GM18519 (cell line): ENCODE data around the gene SLC25A27.
"Not testable (repeated sequence)": the region's sequence is repeated elsewhere in the genome, so short reads cannot be mapped to it uniquely, and the experiment has no call there.

Experiments used
- ATAC-seq: cut with Tn5 transposase; IDR thresholded peaks from one replicate; pipeline ENCODE4 v1.9.1; 2021; ENCODE audit warnings: mild to moderate bottlenecking, moderate library complexity; ENCODE audit not compliant: unreplicated experiment, low FRiP score

Gene SLC25A27, protein sequence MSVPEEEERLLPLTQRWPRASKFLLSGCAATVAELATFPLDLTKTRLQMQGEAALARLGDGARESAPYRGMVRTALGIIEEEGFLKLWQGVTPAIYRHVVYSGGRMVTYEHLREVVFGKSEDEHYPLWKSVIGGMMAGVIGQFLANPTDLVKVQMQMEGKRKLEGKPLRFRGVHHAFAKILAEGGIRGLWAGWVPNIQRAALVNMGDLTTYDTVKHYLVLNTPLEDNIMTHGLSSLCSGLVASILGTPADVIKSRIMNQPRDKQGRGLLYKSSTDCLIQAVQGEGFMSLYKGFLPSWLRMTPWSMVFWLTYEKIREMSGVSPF

DNA sequence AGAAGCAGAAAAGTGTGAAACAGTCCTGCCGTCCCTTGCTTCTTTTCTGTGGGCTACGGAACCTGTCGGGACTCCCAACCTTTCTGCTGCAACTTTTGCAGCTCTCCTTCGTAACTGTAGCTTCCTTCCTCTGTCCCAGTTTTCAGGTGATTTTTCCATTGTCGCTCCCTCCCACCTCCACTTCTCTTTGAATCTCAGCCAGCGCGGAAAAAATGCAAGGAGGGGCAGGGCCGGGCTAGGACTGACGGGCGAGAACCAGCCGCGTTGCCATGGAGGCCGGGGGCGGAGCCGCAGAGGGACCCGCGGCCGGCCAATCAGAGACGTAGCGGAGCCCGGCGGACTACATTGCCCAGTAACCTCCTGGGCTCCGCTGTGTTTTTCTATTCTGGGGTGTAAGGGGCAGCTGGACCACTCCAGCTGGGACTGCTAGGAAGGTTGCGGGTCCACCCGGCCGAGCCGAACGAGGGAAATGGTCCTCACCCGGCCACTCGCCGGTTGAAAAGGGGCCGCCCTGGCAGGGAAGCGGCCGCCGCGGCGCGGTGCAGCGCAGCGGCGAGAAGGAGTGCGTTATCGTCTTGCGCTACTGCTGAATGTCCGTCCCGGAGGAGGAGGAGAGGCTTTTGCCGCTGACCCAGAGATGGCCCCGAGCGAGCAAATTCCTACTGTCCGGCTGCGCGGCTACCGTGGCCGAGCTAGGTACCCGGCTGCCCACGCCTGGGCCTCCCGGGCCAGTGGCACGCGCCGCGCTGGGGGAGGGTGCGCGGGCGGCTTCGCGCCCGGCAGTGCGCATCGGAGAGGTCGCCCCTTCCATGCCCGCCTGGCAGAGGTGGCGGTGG is at the start of gene SLC25A27, which contains the start of gene CYP39A1:
SLC25A27 (plus strand) TSS at position 373 of the 836 bp plus-strand sequence; CDS start at position 591, 218 bp downstream.
CYP39A1 (minus strand) TSS at position 216 of the 836 bp plus-strand sequence. CDS start 236 bp downstream, outside the sequence.
- peak; percentile 100 for ATAC-seq

DNA sequence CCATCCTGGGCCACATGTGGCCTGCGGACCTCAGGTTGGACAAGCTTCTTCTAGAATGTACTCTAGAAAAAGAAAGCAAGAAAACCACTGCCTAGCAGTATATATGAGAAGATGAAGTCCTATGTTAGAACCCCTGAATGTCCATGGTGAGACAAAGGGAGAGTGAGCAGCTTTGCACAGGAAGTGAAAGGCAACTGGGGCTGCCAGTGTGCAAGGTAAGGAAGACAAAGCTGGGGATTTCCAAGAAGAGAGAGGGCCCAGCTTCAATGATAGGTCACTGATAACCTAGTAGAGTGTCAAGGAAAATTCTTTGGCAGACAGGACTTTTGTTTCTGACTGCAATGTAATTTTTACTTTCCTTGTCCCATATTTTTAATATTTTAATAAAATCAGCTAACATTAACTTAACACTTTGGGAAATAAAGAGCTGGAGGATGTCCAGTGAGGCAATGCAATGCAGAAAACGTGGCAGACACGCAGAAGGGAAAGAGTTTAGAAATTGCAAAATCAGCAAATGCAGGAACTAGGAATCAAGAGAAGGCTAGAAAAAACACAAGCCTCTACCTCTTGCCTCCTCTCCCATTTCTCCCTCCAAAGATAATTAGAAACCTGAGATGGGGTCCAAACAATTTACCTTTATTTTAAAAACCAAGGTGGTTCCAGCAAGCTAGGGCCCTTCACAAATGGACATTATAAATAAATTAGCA is 47.5 kb upstream of the SLC25A27 start:
- ATAC-seq, result peak; percentile 49

DNA sequence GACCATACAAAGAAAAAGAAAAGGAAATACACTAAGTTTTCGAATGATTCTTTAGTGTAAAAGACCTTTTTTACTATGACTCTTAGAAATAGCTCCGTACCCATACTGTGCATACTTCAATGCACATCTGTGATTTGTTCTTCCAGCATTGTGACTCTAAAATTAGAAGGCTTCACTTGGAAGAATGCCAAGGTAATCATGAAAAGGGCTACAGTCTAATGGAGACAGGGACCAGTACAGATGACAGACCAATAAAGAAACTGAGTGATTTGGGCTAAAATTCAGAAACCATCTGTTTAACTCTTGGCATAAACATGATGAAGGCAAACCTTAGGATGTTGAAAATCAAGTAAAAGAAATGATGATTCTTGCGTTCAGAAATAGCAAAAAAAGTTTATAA is 46.4 kb upstream of the SLC25A27 start:
- no peak for ATAC-seq

DNA sequence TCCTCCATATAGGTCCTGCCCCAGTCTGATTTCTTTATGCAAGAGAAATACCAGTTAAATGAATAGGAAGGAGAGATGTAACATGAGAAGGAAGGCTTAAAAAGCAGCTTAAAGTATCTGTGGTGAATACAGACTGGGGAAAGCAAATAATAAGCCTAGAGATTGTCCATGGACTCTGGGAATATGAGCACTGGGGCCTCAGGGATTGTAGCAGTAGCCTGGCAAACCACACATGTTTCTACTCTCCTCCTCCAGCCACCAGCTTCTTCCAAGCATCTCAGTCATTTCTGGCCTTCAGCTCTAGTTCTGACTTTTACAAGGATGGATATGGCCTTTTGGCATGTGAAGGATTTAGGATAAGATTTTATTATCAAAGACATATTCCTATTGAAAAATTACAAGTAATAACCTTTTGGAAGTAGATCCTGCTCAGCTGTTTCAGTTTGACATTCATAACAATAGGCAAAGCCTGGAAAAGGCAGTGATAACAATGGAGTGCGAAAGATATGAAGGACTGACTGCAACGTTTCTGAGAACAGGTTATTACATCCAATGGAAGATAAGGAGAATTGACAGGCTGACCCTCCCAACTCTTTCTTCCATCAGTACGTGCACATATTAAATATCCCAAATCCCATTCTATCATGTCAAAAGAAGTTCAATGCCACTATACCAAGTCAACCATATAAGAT is 41.8 kb upstream of the SLC25A27 start:
- ATAC-seq, result no peak

DNA sequence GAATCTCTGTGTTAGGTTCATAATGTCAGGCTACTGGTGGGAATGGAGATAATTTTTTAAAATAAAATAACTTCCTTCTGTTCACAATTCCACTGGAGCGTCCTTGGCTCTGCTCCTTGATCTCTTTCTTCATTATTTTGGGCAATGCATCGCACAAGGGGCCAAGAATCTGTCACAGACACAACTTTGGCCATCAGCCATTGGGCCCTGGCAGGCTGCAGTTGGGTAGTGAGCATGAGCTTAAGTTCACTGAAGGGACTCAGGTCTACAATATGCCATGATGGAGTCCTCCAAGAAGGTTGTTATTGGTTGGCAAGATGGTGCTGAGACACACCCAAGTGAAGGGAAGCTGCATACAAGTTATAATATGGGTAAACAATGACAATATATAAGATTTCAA is 40.1 kb upstream of the SLC25A27 start:
- no peak for ATAC-seq

DNA sequence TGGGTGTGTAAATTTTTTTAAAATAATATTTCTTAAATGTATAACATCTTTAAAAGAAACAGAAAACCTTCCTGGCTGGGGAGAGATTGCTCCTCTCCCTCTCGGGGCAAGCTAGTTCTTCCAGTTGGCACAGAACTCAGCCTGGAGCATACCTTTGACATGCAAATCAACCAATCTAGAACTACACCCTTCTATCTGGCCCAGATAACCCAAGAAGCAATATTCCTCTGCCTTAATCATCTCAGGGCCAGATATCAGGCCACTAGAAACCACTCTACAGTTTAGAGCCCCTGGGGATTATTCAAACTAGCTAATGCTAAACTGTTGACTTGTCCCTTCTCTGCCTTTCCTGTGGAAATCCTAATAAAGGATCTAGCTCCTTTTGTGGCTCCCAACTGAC is 34.0 kb upstream of the SLC25A27 start:
- no peak for ATAC-seq

DNA sequence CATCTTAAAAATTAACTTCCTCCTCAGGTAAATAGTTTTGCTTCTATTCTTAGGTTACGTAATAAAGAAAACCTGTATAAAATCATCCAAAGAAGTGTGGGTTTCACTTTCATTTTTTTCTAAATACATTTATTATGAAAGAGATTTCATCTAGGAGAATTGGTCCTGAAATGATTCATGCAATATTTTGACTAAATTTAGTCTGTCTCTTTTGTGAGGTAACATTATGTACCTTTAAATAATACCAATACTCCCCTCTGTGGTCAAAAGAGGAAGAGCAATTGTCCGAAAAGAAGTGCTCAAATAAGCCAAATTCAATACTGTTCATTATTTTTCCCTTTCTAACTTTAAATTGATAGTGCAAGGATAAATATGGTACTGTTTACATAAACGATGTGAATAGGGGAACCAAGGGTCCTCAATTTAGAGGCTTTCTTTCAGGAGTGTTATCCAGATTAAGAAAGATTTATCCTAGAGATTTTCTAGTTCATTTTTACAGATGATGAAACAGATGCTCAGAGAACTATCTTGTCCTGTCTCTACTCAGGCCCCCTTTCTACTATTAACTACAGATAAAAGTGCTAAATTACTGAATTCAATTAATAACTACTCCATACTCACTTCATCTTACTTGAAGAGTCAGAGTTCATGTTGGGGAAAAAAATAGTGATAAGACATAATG is 26.4 kb upstream of the SLC25A27 start:
- peak; percentile 74 for ATAC-seq

DNA sequence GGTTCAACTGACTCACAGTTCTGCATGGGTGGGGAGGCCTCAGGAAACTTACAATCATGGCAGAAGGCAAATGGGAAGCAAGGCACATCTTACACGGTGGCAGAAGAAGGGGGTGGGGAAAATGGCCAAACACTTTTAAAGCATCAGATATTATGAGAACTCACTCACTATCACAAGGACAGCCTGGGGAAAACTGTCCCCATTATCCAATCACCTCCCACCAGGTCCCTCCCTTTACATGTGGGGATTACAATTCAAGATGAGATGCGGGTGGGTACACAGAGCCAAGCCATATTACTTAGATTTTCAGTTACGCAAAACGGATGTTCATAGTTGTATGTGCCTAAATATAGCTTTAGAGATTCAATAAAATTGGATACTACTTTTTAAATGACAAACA is 25.8 kb upstream of the SLC25A27 start:
- ATAC-seq, result no peak

DNA sequence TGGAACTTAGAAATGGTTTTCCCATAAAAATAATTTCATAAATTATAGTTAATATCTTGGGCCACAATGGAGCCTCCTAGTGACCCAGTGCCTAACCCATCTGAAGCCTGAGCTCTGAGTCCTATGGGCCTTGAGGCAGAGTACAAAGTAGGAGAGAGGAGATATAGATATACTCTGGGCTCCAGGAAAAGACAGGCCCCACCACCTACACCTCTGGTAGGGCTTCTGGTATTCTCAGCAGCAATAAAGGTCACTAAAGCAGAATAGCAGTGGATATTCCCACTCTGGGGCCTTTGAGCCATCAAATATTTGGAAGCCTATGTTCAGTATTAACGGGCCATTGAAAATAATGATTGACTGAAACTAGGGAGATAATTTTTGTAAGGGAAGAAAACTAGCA is 24.3 kb upstream of the SLC25A27 start:
- no peak for ATAC-seq

DNA sequence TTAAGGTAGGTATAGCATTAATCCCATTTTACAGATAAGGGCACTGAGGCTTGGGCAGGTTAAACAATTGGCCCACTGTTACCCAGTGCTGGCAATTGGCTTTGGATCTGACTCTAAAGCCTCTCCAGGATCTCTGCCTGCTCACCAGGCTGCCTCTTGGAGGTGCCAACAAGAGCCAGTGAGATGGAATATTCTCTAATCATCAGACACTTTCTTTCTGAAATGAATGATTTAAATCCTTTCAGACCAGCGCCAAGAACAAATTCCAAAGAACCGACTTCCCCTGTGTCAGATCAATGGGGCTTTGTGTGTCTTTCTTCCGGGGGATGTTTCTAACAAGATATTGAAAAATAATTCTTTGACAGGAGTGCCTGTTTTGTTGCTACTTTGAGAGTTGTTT is 23.8 kb upstream of the SLC25A27 start:
- no peak for ATAC-seq

DNA sequence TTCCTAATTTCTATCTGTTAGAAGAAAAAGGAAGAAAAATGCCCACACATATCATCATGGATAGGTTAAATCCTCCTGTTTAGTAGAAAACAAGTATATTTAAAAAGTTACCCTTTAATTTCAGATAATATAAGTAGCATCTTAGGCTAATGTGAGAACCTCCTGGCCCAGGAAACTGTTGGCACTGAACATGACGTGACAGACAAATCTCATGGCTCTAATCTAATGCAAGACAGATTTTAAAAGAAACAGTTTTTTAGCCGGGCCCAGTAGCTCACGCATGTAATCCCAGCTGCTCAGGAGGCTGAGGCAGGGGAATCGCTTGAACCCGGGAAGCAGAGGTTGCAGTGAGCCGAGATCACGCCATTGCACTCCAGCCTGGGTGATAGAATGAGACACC is 23.1 kb upstream of the SLC25A27 start:
- no peak for ATAC-seq

DNA sequence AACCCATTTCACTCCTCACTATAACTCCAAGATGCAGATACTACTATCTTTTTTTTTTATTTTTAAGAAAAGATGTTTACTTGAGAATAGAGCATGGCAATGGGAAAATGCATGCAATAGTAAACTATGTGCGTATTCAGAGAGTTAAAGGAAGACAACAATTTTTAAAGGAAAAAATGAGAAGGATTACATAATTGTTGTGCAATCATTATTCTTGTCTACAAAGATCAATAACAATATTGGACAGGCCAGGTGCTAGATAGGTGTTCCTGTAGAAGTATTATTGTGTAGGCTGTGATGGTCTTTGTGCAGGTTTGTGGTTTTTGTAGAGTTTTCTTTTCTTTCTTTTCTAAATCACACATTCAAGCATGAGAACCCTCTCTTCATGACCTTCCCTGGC is 20.7 kb upstream of the SLC25A27 start:
- no peak for ATAC-seq

DNA sequence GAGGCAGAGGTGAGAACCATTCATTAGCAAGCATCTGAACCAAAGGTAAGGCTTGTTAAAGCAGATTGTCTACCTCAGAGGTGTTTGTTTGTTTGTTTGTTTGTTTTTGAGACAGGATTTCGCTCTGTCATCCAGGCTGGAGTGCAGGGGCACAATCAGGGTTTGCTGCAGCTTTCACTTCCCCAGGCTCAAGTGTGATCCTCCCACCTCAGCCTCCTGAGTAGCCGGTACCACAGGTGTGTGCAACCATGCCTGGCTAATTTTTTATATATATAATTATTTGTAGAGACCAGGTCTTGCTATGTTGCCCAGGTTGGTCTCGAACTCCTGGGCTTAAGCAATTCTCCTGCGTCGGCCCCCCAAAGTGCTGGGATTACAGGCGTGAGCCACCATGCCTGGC is 17.3 kb upstream of the SLC25A27 start:
- no peak for ATAC-seq

DNA sequence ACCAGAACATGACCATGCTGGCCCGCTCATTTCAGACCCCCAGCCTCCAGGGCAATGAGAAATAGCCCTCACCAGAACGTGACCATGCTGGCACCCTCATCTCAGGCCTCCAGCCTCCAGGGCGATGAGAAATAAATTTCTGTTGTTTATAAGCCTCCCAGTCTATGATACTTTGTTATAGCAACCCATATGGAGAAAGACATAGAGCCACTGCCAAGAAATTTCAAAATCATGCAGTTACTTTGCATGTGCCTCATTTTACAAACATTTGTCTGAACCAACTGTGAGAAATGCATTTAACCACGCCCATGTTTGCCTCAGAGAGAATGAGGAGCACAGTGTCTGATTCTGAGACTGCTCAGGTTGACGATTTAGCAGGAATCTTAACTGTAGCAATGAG is 15.6 kb upstream of the SLC25A27 start:
- no peak for ATAC-seq

DNA sequence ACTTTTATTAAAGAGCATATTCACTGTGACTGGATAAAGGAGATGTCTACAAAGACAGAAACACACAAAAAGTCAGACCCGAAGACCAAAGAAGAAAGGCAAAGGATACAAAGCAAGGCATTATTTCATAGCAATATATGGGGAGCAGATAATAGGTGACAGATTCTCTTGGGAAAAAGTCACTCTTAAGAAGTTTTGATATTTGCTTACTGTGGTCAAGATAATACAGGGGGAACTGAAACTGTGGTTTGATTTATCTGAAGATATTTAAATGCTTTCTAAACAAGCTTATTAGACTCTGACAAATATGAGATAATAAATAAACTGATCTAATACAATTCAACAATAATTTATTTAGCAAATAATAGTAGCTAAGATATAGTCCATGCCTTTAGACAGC is 14.8 kb upstream of the SLC25A27 start:
- no peak for ATAC-seq

DNA sequence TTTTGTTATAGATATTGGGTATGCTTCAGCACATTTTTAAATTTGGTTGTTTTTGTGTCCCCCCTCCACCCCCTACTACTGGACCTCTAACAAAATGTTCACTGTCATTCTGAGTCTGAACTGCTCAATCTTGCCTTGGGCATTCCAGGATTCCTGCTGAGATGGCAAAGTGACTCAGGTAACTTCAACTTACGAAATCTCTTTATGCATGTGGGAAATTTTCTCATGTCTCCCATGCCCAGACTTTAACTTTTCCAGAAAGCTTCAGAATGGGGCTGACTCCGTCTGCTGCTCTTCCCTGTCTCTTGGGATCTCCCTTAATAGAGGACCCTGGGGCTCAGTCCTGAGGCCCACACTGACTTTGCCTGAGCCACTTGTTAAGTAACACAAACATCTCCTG is 14.1 kb upstream of the SLC25A27 start:
- ATAC-seq, result no peak

DNA sequence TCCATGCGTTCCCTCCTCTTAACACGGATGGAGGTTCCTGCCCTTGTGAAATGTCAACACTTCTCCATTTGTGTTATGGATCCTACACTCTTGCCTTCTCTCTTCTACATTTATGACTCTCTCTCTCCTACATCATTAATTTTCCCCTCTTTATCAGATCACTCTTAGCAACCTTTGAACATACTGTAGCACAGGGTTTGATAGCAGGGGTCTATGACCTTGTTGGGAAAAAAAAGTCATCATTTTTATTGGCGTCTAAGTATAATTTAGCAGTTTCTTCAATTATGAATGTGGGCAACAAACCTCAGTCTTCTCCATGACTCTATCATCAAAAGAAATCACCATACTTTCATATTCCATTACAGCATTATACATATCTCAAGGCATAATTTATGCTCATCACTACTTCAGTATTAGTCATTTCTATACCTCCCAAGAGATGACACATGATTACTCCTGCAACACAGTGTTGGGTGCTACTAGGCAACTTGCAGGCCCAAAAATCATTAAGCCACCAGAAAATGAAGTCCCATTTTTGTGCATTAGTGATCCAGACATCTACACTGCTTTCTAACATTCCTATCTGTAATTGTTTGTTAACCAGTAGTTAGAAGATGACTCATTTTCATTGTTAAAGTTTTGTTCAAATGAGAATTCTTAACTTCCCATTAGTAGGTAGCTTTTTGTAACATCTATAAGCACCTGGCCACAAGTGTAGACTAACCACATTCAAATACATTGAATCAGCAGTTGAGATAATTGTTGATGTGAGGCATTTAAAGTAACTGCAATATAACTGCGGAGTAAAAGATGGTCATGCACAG is 9.6 kb upstream of the SLC25A27 start:
- no peak for ATAC-seq

DNA sequence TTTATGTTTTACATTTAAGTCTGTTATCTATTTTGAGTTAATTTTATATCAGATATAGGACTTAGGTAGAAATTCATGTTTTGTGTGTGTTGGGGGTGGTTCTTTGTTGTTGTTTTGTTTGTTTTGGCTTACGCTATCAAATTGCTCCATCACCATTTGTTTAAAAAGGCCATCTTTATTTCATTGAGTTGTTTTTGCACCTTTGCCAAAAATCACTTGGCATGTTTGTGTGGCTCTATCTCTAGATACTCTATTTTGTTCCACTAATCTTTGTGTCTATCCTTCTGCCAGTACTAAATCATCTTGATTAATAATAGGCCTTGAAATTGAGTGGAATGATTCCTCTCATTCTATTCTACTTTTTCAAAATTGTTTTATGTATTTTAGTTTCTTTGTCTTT is 7.5 kb upstream of the SLC25A27 start:
- ATAC-seq, result no peak

DNA sequence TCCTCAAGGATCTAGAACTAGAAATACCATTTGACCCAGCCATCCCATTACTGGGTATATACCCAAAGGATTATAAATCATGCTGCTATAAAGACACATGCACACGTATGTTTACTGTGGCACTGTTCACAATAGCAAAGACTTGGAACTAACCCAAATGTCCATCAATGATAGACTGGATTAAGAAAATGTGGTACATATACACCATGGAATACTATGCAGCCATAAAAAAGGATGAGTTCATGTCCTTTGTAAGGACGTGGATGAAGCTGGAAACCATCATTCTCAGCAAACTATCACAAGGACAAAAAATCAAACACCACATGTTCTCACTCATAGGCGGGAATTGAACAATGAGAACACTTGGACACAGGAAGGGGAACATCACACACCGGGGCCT is 4.7 kb upstream of the SLC25A27 start:
- not testable (repeated sequence) for ATAC-seq
